Measurements from ENCODE around the gene HCN2.

DNA sequence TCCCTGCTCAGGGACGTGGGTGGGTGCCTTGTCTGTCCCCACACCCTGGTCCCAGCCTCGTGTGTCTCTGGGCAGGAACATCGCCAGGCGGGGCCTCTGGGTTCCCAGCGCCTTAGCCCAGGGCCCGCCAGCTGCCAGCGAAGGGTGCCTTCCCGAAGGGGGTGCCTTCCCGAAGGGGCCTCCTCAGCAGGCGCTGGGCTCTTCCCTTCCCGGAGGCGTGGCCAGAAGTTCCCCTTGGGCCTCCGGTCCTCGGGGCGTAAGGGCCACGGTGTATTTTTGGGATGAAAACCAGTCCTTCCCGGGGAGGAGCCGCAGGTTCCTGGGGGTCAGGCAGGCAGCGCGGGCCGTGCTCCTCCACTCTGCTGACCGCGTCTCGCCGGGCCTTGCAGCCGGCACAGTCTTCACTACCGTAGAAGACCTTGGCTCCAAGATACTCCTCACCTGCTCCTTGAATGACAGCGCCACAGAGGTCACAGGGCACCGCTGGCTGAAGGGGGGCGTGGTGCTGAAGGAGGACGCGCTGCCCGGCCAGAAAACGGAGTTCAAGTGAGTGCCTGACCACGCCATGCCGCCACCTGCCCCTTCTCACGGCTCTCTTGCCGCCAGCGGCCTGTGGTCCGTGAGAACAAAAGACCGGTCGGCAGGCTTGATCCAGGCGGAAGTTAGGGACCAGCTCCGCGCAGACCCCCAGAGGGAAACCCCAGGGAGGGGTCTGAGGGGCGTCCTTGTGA lies 10.4 kb upstream of the HCN2 start:
- TF ChIP-seq, protein P1, sequence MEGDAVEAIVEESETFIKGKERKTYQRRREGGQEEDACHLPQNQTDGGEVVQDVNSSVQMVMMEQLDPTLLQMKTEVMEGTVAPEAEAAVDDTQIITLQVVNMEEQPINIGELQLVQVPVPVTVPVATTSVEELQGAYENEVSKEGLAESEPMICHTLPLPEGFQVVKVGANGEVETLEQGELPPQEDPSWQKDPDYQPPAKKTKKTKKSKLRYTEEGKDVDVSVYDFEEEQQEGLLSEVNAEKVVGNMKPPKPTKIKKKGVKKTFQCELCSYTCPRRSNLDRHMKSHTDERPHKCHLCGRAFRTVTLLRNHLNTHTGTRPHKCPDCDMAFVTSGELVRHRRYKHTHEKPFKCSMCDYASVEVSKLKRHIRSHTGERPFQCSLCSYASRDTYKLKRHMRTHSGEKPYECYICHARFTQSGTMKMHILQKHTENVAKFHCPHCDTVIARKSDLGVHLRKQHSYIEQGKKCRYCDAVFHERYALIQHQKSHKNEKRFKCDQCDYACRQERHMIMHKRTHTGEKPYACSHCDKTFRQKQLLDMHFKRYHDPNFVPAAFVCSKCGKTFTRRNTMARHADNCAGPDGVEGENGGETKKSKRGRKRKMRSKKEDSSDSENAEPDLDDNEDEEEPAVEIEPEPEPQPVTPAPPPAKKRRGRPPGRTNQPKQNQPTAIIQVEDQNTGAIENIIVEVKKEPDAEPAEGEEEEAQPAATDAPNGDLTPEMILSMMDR (IDR thresholded peaks at IDR 0.05; ENCODE audit: control extremely low read depth in 1 of 3, insufficient read depth in 1 of 3, low read depth in 1 of 3, low read length in 3 of 3): no peak
- TF ChIP-seq RFX5 (IDR thresholded peaks at IDR 0.05; ENCODE audit: borderline replicate concordance, low read depth, low read length) (no peak), KDM1A (IDR thresholded peaks at IDR 0.05; ENCODE audit: borderline replicate concordance, low read length) (no peak)
